Measurements from ENCODE around the gene CST5. TPM values are rescaled to one million over a fixed set of nuclear protein-coding genes. Genes with fewer than 3 reads are reported as not detected.

CST5 gene
- total RNA-seq, 2 experiments from 2014 or later, result not detected

GRCh38 chr20:23857962-23858595 lies 21.5 kb downstream of the CST5 start:
- Histone ChIP-seq H3K4me1 (ENCODE audit: insufficient read depth, low read length, poor library complexity, severe bottlenecking) (no peaks in the 10 kb centered on the region), H3K4me3 (ENCODE audit: low read depth, low read length, poor library complexity, severe bottlenecking) (no peak overlapping the region), H3K9me3 (ENCODE audit: low read length) (no peaks in the 10 kb centered on the region), H3K36me3 (ENCODE audit: insufficient read depth, low read length) (no peaks in the 10 kb centered on the region), H2AFZ (ENCODE audit: low read length) (no peak overlapping the region), H3K4me2 (ENCODE audit: low read length) (no peak overlapping the region), H4K20me1 (ENCODE audit: insufficient read depth, low read length) (no peaks in the 10 kb centered on the region), H3K79me2 (ENCODE audit: insufficient read depth, low read depth, low read length) (no peaks in the 10 kb centered on the region), H3K9me2 (ENCODE audit: insufficient read depth, low read length) (no peaks in the 10 kb centered on the region), H3K27ac (ENCODE audit: low read depth, low read length, poor library complexity, severe bottlenecking) (no peak overlapping the region)
- CTCF ChIA-PET (ENCODE audit: unreplicated experiment), result no interaction called here
- intact Hi-C loops (cut with micrococcal nuclease; ENCODE audit: unreplicated experiment), result no loop called here
- no peak for DNase-seq (ENCODE audit: low spot score)
- no TSS peak for BruUV-seq (replicated peaks)
- POLR2A ChIA-PET, result no interaction called here
- no peak for TF ChIP-seq EZH2phosphoT487 (IDR thresholded peaks at IDR 0.05; ENCODE audit: borderline replicate concordance, low read depth, low read length)
- TF ChIP-seq CTCF (conservative IDR thresholded peaks at IDR 0.05; ENCODE audit: low read length), result no peak

- DNase-seq (ENCODE audit: low spot score), result no peak
- no peak overlapping the region for H3K4me3 ChIP-seq (ENCODE audit: low read depth, low read length, poor library complexity, severe bottlenecking)
- no peak overlapping the region for H3K27ac ChIP-seq (ENCODE audit: low read depth, low read length, poor library complexity, severe bottlenecking)
- no peaks in the 10 kb centered on the region for H3K36me3 ChIP-seq (ENCODE audit: insufficient read depth, low read length)
- no peaks in the 10 kb centered on the region for H3K9me3 ChIP-seq (ENCODE audit: low read length)
- no peaks in the 10 kb centered on the region for H3K9me2 ChIP-seq (ENCODE audit: insufficient read depth, low read length)
- POLR2A ChIA-PET, result no interaction called here
- H3K4me1 ChIP-seq (ENCODE audit: insufficient read depth, low read length, poor library complexity, severe bottlenecking), result no peaks in the 10 kb centered on the region
- H4K20me1 ChIP-seq (ENCODE audit: insufficient read depth, low read length), result no peaks in the 10 kb centered on the region
- no TSS peak for BruUV-seq (replicated peaks)
- no peaks in the 10 kb centered on the region for H3K79me2 ChIP-seq (ENCODE audit: insufficient read depth, low read depth, low read length)
- CTCF ChIA-PET (ENCODE audit: unreplicated experiment), result no interaction called here
- intact Hi-C loops (cut with micrococcal nuclease; ENCODE audit: unreplicated experiment), result no loop called here
- no peak overlapping the region for H3K4me2 ChIP-seq (ENCODE audit: low read length)
- H2AFZ ChIP-seq (ENCODE audit: low read length), result no peak overlapping the region
- TF ChIP-seq CTCF (conservative IDR thresholded peaks at IDR 0.05; ENCODE audit: low read length) (no peak), EZH2phosphoT487 (IDR thresholded peaks at IDR 0.05; ENCODE audit: borderline replicate concordance, low read depth, low read length) (no peak)
Observed at GRCh38 chr20:23856736-23857135, 22.8 kb downstream of the CST5 start.

- Histone ChIP-seq H3K27ac (ENCODE audit: low read depth, low read length, poor library complexity, severe bottlenecking) (no peak overlapping the region), H3K9me3 (ENCODE audit: low read length) (no peaks in the 10 kb centered on the region), H3K4me2 (ENCODE audit: low read length) (no peak overlapping the region), H3K4me3 (ENCODE audit: low read depth, low read length, poor library complexity, severe bottlenecking) (no peak overlapping the region), H3K4me1 (ENCODE audit: insufficient read depth, low read length, poor library complexity, severe bottlenecking) (no peaks in the 10 kb centered on the region), H2AFZ (ENCODE audit: low read length) (no peak overlapping the region), H3K9me2 (ENCODE audit: insufficient read depth, low read length) (no peaks in the 10 kb centered on the region), H3K36me3 (ENCODE audit: insufficient read depth, low read length) (no peaks in the 10 kb centered on the region), H3K79me2 (ENCODE audit: insufficient read depth, low read depth, low read length) (no peaks in the 10 kb centered on the region), H4K20me1 (ENCODE audit: insufficient read depth, low read length) (no peaks in the 10 kb centered on the region)
- ChIA-PET POLR2A (no interaction called here), CTCF (ENCODE audit: unreplicated experiment) (no interaction called here)
- no TSS peak for BruUV-seq (replicated peaks)
- DNase-seq (ENCODE audit: low spot score), result no peak
- TF ChIP-seq CTCF (conservative IDR thresholded peaks at IDR 0.05; ENCODE audit: low read length) (no peak), EZH2phosphoT487 (IDR thresholded peaks at IDR 0.05; ENCODE audit: borderline replicate concordance, low read depth, low read length) (no peak)
- intact Hi-C loops (cut with micrococcal nuclease; ENCODE audit: unreplicated experiment), result no loop called here
Observed at GRCh38 chr20:23856226-23856625, 23.3 kb downstream of the CST5 start.

All from OCI-LY7 (cell line).